H9 (cell line): ENCODE data around the gene ZNF275. TPM values are rescaled to one million over a fixed set of nuclear protein-coding genes. Genes with fewer than 3 reads are reported as not detected.

Experiments used
- DNase-seq: peaks from one replicate; pipeline ENCODE4 v3.0.0-alpha.2; 2017
- H2AFZ ChIP-seq: one replicate; pipeline ENCODE4 v1.6.1; 2013; ENCODE audit warnings: mild to moderate bottlenecking, low read length, control low read depth, moderate library complexity
- H2AK5ac ChIP-seq: 2 replicates; pipeline ENCODE4 v1.6.1; 2013; ENCODE audit warnings: low read length, control low read depth, mixed read lengths; ENCODE audit not compliant: insufficient read length
- H2BK120ac ChIP-seq: one replicate; pipeline ENCODE4 v1.6.1; 2013; ENCODE audit warnings: low read depth, mild to moderate bottlenecking, low read length, control low read depth, inconsistent platforms; ENCODE audit not compliant: poor library complexity, severe bottlenecking
- H2BK12ac ChIP-seq: 2 replicates; pipeline ENCODE4 v1.6.1; 2013; ENCODE audit warnings: low read length, control low read depth, mixed read lengths, low read depth; ENCODE audit not compliant: insufficient read length
- H2BK15ac ChIP-seq: 2 replicates; pipeline ENCODE4 v1.6.1; 2013; ENCODE audit warnings: low read depth, low read length, control low read depth
- H2BK20ac ChIP-seq: one replicate; pipeline ENCODE4 v1.6.1; 2013; ENCODE audit warnings: low read depth, mild to moderate bottlenecking, low read length, control low read depth, inconsistent platforms; ENCODE audit not compliant: poor library complexity, severe bottlenecking
- H2BK5ac ChIP-seq: 2 replicates; pipeline ENCODE4 v1.6.1; 2013; ENCODE audit warnings: low read length, control low read depth, mixed read lengths; ENCODE audit not compliant: insufficient read length
- H3K14ac ChIP-seq: 2 replicates; pipeline ENCODE4 v1.6.1; 2013; ENCODE audit warnings: low read length, control low read depth; ENCODE audit not compliant: insufficient read depth
- H3K18ac ChIP-seq: 2 replicates; pipeline ENCODE4 v1.6.1; 2013; ENCODE audit warnings: low read depth, mild to moderate bottlenecking, mixed read lengths, low read length, control low read depth; ENCODE audit not compliant: insufficient read length
- H3K23ac ChIP-seq: 2 replicates; pipeline ENCODE4 v1.6.1; 2013; ENCODE audit warnings: low read length, control low read depth, mixed read lengths, low read depth; ENCODE audit not compliant: insufficient read length
- H3K23me2 ChIP-seq: 2 replicates; pipeline ENCODE4 v1.6.1; 2013; ENCODE audit warnings: low read depth, mild to moderate bottlenecking, mixed read lengths, low read length, control low read depth; ENCODE audit not compliant: insufficient read length, poor library complexity, severe bottlenecking
- H3K27ac ChIP-seq: 2 replicates; pipeline ENCODE4 v1.5.1; 2013; ENCODE audit warnings: low read length, control low read depth, mixed read lengths, low read depth; ENCODE audit not compliant: insufficient read length
- H3K27me3 ChIP-seq: 2 replicates; pipeline ENCODE4 v1.6.1; 2013; ENCODE audit warnings: low read length, control low read depth, inconsistent platforms; ENCODE audit not compliant: insufficient read depth
- H3K4ac ChIP-seq: 2 replicates; pipeline ENCODE4 v1.6.1; 2013; ENCODE audit warnings: low read depth, mild to moderate bottlenecking, control low read depth, inconsistent platforms, low read length, moderate library complexity
- H3K4me1 ChIP-seq: 2 replicates; pipeline ENCODE4 v1.6.1; 2013; ENCODE audit warnings: low read length, control low read depth, inconsistent platforms; ENCODE audit not compliant: insufficient read depth
- H3K4me2 ChIP-seq: 2 replicates; pipeline ENCODE4 v1.6.1; 2013; ENCODE audit warnings: low read length, control low read depth, mixed read lengths; ENCODE audit not compliant: insufficient read length, insufficient read depth
- H3K56ac ChIP-seq: 2 replicates; pipeline ENCODE4 v1.6.1; 2013; ENCODE audit warnings: low read depth, mild to moderate bottlenecking, mixed read lengths, low read length, control low read depth; ENCODE audit not compliant: insufficient read length
- H3K79me1 ChIP-seq: 2 replicates; pipeline ENCODE4 v1.6.1; 2013; ENCODE audit warnings: low read depth, mild to moderate bottlenecking, moderate library complexity, low read length, control low read depth, inconsistent platforms; ENCODE audit not compliant: insufficient read depth, poor library complexity, severe bottlenecking
- H3K79me2 ChIP-seq: 2 replicates; pipeline ENCODE4 v1.6.1; 2013; ENCODE audit warnings: low read length, control low read depth, inconsistent platforms; ENCODE audit not compliant: insufficient read depth
- H3K9ac ChIP-seq: 2 replicates; pipeline ENCODE4 v1.6.1; 2013; ENCODE audit warnings: low read length, control low read depth, mixed read lengths; ENCODE audit not compliant: insufficient read length; ENCODE audit errors: extremely low read depth
- H3K9me3 ChIP-seq: one replicate; pipeline ENCODE4 v1.6.1; 2013; ENCODE audit warnings: low read depth, low read length, inconsistent platforms; ENCODE audit not compliant: control insufficient read depth
- H3T11ph ChIP-seq: one replicate; pipeline ENCODE4 v1.6.1; 2013; ENCODE audit warnings: mild to moderate bottlenecking, low read length, control low read depth, inconsistent platforms
- H4K20me1 ChIP-seq: one replicate; pipeline ENCODE4 v1.6.1; 2013; ENCODE audit not compliant: control insufficient read depth, insufficient read length, insufficient read depth
- H4K5ac ChIP-seq: 2 replicates; pipeline ENCODE4 v1.6.1; 2013; ENCODE audit warnings: low read depth, mild to moderate bottlenecking, mixed read lengths, low read length, control low read depth; ENCODE audit not compliant: insufficient read length
- H4K8ac ChIP-seq: replicated peaks from 2 replicates; pipeline ENCODE4 v1.6.1; 2013; ENCODE audit warnings: low read length, control low read depth, mixed read lengths, low read depth; ENCODE audit not compliant: insufficient read length
- H4K91ac ChIP-seq: 2 replicates; pipeline ENCODE4 v1.6.1; 2013; ENCODE audit warnings: low read depth, mild to moderate bottlenecking, moderate library complexity, mixed read lengths, low read length, control low read depth; ENCODE audit not compliant: insufficient read length
- H3K27ac Mint-ChIP-seq, 3 experiments: 2 replicates in 2 of 3; 3 replicates in 1 of 3; pipeline ENCODE4 v1.8.0; 2020 to 2021; ENCODE audit warnings: mixed read lengths in 3 of 3, mild to moderate bottlenecking in 1 of 3, moderate library complexity in 1 of 3
- H3K27me3 Mint-ChIP-seq: 2 replicates; pipeline ENCODE4 v1.8.0; 2021; ENCODE audit warnings: low read depth, mild to moderate bottlenecking, moderate library complexity, mixed read lengths
- H3K36me3 Mint-ChIP-seq, 3 experiments: 2 replicates in 2 of 3; 3 replicates in 1 of 3; pipeline ENCODE4 v1.8.0; 2020 to 2021; ENCODE audit warnings: low read depth in 3 of 3, mixed read lengths in 3 of 3; ENCODE audit not compliant: insufficient read depth in 1 of 3
- H3K4me1 Mint-ChIP-seq, 2 experiments: 2 replicates each; pipeline ENCODE4 v1.8.0; 2020; ENCODE audit warnings: mixed read lengths in 2 of 2
- H3K4me3 Mint-ChIP-seq, 2 experiments: 2 replicates in 1 of 2; 3 replicates in 1 of 2; pipeline ENCODE4 v1.8.0; 2020 to 2021; ENCODE audit warnings: mild to moderate bottlenecking in 2 of 2, mixed read lengths in 2 of 2, moderate library complexity in 1 of 2
- H3K9me3 Mint-ChIP-seq, 2 experiments: 2 replicates in 1 of 2; 3 replicates in 1 of 2; pipeline ENCODE4 v1.8.0; 2020; ENCODE audit warnings: mild to moderate bottlenecking in 2 of 2, mixed read lengths in 2 of 2, moderate library complexity in 1 of 2
- WGBS: extraction: QIAGEN DNeasy Blood & Tissue Kit; methylation state at CpG from one replicate; pipeline ENCODE4 v1.1.7; 2013; ENCODE audit warnings: missing lambda C conversion rate, low lambda C conversion rate, mixed read lengths; ENCODE audit not compliant: insufficient read length; ENCODE audit errors: extremely low coverage; 5-methylcytosine and 5-hydroxymethylcytosine counted together
- total RNA-seq: library from RNA; stranded (reverse); gene quantifications from 2 replicates; pipeline ENCODE4 v1.2.1, GENCODE V29; 2021
- TF ChIP-seq, protein P1 (sequence below): fragments of 200-600 bp; sonication (generic); conservative IDR thresholded peaks from 3 replicates; pipeline ENCODE4 v1.8.0; 2021; ENCODE audit warnings: antibody characterized with exemption, mild to moderate bottlenecking

The ZNF275 gene
- total RNA-seq, 1 experiment from 2014 or later, result 11.8 TPM

DNA sequence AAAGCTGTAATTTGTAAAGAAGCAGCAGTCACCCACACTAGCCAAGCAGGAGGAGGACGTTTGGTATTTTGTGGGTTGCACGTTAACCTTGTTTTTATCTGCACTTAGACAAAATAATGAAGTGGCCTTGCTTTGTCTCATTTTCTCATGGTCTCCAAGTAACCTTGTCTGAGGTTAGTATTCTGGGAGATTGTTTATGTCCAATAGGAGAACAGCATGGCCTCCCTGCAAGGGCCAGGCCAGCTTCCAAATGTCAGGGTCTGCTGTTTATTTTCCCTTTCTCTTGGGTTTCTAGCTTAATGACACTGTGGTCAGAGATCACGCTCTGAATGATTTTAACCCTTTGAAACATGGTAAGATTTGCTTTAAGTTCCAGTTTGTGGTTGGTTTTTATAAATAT, 37.3 kb downstream of the ZNF275 start:
- no peak overlapping the region for H2BK12ac ChIP-seq
- no peaks in the 10 kb centered on the region for H3K79me2 ChIP-seq
- TF ChIP-seq, protein P1, sequence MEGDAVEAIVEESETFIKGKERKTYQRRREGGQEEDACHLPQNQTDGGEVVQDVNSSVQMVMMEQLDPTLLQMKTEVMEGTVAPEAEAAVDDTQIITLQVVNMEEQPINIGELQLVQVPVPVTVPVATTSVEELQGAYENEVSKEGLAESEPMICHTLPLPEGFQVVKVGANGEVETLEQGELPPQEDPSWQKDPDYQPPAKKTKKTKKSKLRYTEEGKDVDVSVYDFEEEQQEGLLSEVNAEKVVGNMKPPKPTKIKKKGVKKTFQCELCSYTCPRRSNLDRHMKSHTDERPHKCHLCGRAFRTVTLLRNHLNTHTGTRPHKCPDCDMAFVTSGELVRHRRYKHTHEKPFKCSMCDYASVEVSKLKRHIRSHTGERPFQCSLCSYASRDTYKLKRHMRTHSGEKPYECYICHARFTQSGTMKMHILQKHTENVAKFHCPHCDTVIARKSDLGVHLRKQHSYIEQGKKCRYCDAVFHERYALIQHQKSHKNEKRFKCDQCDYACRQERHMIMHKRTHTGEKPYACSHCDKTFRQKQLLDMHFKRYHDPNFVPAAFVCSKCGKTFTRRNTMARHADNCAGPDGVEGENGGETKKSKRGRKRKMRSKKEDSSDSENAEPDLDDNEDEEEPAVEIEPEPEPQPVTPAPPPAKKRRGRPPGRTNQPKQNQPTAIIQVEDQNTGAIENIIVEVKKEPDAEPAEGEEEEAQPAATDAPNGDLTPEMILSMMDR, result no peak
- no peaks in the 10 kb centered on the region for H4K20me1 ChIP-seq
- no peak overlapping the region for H3K4me3 Mint-ChIP-seq
- H3K9me3 ChIP-seq, result peaks cover 26% of the 10 kb centered on the region
- H3K27me3 Mint-ChIP-seq, result peaks cover 4% of the 10 kb centered on the region
- peaks cover 0 to 3% (median 0%) of the 10 kb centered on the region in 3 experiments; a peak in 2 of 7 replicates for H3K36me3 Mint-ChIP-seq
- no peak overlapping the region for H2BK120ac ChIP-seq
- no peak overlapping the region for H4K91ac ChIP-seq
- H2BK20ac ChIP-seq, result no peak overlapping the region
- H3K27ac Mint-ChIP-seq, result no peak overlapping the region
- no peak overlapping the region for H2AFZ ChIP-seq
- H3K56ac ChIP-seq, result no peak overlapping the region
- H2BK15ac ChIP-seq, result no peak overlapping the region
- H4K8ac ChIP-seq, result no peak overlapping the region
- H3K79me1 ChIP-seq, result no peaks in the 10 kb centered on the region
- H3K4me1 ChIP-seq, result no peaks in the 10 kb centered on the region
- no peak overlapping the region for H4K5ac ChIP-seq
- DNase-seq, result no peak
- peaks cover 66 to 79% of the 10 kb centered on the region in 2 experiments for H3K9me3 Mint-ChIP-seq
- WGBS, result no CpG with 5 or more reads among the region's 3 CpGs
- no peak overlapping the region for H3K4me2 ChIP-seq
- no peak overlapping the region for H2AK5ac ChIP-seq
- H3K27ac ChIP-seq, result no peak overlapping the region
- peaks cover 0 to 8% of the 10 kb centered on the region in 2 experiments; a peak in 2 of 4 replicates for H3K4me1 Mint-ChIP-seq
- H3K27me3 ChIP-seq, result no peaks in the 10 kb centered on the region
- no peak overlapping the region for H3K23ac ChIP-seq
- H3T11ph ChIP-seq, result no peak overlapping the region
- H3K18ac ChIP-seq, result no peak overlapping the region
- H3K14ac ChIP-seq, result no peak overlapping the region
- H3K4ac ChIP-seq, result no peak overlapping the region
- no peak overlapping the region for H2BK5ac ChIP-seq
- H3K23me2 ChIP-seq, result no peaks in the 10 kb centered on the region
- no peak overlapping the region for H3K9ac ChIP-seq
